Activated CD4-positive, alpha-beta T cell treated with anti-CD3 and anti-CD28 coated beads, Interleukin-2, amount 50 U/mL, for 24 hours (primary cell): ENCODE data around the gene MAPRE2.

Experiments
- DNase-seq, 2 donors: peaks; one replicate each; pipeline ENCODE4 v3.0.0-alpha.2; 2020; ENCODE audit warnings: low read depth in 1 of 2, low spot score in 1 of 2

The MAPRE2 gene

DNA sequence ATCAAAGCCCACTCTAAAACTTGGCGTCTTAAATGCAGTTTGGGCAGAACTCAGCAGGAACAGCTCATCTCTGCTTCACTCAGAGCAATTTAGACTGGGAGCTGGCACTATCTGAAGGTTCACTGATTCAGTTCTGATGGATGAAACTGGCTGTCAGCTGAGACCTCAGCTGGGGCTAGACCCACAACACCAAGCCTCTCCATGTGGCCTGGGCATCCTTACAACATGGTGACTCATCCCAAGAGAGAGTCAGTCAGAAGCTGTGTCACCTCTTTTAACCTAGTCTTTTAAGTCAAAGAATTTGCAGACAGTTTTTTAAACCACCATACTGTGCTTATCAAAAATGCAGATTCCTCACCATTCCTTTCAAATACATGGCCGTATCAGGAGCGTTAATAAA is 137.0 kb downstream of the MAPRE2 start:
- no peak for DNase-seq

DNA sequence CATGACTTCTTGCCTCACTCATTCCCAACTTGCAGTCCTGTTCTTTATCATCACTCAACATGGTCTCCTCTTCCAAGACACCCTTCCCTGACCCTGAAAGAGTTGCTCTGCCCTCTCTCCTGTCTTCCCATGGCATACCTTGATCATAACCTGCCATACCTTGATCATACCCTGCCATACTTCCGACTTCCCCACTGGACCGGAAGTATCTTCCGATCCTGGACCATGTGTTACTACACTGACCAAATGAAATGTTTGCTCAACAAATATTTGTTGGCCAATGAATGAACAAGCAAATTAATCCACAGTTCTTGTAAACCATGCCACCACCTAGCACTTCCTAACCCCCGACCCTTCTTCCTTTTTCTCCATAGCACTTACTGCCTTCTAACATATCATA is 138.7 kb downstream of the MAPRE2 start:
- DNase-seq = no peak

DNA sequence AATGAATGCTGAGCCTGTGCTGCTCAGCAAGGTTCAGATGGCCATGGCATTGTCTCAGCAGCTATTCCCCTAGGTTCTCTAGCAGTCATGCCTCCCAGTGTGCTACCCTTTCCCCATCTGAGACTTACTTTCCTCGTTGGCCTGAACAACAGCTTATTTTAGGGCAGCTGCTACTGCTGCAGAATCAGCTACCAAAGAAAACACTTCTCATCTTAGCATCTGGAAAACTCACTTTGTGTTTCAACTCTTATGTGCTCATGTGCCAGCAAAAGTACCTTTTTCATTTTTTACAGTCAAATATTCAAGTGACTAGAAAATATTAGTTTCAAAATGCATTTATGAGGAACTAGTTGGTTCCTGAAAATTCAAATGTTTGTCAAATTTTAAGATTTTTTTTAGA is 139.2 kb downstream of the MAPRE2 start:
- DNase-seq = no peak

DNA sequence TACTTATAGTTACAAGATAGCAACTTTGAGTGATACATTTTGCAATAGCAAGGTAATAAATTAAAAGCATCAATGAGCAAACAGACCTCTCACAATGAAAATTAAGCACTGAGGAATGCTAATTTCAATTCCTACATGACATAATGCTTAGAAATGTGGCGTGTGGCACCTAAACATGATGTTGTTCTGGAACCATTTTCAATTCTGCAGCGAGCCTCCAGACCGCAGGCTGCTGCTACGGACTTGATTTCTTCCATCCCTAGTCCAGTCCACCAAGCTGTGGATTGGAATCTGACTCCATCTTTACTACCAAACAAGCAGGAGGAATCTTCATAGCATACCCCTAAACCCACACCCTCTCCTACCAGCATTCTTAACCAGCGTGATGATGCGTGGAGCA is 140.9 kb downstream of the MAPRE2 start:
- no peak for DNase-seq

DNA sequence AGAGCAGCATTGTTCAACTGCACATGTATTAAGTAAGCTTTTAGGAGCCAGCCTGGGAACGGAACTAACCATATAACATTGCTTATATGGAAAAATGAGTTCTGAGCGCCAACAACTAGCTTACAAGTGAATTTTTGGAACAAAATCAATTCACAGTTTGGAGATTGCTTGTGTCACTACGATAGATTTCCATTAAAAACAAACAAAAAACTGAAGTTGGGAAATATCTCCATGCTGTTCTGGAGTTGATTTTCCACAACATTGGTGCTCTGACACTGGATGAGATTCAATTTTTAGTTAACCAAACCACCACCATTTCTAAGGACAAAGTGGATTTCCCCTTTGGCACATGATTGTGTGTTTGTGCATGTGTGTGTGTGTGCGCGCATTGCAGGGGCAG is 142.7 kb downstream of the MAPRE2 start:
- no peak for DNase-seq

DNA sequence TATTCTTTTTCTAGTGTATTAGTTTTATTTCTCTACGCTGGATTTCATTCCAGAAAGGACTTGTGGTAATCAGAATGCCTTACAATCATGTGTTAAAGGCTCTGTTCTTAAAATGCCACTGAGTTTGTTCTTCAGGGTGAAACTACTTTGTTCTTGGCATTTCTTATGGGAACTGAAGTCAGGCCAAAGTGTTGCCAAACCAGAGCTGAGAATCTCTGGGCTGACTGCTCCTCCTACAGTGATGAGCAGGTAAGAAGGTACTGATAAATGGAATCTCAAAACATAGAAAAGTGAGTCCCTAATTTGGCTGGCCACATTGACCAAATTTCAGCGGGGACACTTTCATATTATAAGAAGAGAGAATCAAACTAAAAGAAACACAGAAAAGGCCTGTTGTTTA is 144.6 kb downstream of the MAPRE2 start:
- DNase-seq = no peak

DNA sequence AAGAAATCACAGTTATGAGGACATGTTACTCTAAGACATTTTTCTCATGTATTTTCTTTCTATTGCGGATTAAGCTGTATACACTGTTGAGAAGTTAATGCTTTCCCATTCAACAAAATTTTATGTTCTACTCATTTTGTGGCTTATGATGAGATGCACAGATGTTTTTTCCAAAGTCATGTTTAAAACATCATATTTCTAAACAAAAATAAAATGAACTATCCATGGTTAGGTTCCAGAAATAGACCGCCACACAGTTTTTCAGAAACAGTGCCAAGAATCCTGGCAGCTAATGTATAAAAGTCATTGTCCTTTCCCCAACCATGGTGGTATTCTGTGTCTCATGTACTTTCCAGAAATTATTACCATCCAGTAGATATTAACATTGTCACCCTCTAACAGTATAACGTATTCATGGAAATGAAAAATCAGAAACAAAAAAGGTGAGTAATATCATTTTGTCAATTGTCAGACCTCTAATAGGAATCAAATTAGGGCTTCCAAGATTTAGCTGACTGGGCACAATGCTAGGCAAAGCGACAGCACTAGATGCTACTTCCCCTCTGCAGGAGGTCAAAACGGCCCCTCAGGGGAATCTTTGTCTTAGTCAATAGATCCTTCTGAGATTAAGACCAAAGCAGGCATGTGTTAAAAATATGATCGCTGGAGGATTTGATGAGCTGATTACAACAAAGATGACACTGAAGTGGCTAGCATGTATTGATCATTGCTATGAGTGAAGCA is 145.2 kb downstream of the MAPRE2 start:
- no peak for DNase-seq

DNA sequence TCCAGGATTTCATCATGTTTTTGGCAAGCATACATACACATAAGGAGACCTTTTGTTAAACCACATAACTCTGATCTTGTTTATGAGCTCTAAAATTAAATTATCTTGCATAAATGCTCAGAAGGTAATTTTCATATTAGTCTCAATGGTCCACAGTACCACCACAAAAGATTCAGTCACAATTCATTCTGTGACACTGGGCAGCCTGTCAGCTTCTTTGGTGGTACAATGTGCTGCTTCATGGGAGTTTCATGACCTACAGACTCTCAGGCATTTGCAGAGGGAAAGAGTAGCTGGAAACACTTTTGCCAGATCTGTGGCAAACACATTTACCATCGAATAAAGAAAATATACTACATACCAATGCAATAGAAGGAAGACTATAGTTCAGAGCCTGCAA is 148.3 kb downstream of the MAPRE2 start:
- DNase-seq = no peak

DNA sequence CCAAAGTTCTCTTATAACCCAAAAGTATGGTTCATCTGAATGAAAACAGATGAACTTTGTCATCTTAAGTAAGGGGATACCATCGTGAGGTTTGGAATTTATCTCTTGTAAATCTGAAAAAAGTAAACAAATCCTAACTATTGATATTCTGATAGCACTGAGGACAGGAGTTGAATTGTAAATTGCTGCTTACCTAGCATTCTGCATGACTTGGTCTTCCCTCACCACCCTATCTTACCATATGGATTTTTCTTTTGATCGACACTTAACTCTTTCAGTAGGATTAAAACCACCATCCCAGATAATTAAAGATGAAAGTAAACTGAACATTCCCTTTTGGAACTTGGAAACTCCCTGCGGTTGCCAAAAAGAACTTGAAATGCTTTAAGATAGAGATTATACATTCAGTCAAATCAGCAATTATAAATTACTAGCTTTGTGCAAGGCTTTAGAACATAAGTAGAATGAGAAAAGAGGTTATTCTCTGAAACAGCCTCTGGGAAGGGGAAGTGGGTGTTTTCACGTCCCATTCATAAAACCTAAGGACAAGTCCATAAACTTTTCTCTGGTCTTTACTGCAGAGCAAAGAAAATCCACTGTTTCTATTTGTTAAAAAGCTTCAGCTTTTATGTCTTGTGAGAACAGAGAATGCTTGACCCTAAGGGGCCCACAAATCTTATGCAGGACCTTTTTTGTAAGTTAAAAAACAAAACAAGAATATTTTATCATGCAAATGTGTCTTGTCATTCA is 149.9 kb downstream of the MAPRE2 start:
- DNase-seq = no peak

DNA sequence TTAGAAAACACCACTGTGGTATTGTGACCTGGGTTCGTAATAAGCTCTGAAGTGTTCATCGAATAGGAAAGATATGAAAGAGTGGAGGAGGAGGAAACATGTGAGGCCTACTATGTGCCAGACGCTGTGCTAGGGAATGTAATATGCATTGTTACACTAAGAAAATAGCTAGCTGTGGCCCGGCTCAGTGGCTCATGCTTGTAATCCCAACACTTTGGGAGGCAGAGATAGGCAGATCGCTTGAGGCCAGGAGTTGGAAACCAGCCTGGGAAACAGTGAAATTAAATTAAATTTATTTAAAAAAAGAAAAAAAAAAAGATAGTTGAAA is 150.4 kb downstream of the MAPRE2 start:
- no peak for DNase-seq

DNA sequence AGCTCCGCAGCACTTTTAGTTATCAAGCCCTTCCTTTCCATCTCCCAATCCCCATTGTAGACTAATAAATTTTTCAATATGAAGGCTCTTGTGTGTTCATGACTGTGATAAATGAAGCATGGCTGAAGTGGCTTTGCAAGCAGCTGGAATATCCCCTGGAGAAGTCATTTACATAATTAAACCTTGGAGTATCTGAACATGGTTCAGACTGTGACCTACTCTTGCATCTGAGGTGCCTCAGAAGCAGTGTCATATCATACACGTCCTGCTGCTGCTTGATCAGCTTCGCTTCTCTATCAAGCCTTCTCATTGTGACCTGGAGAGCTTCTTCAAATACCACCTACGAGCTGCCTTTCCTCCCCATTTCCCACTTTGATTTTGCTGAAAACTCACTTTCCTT is 151.2 kb downstream of the MAPRE2 start:
- DNase-seq = no peak
